IPS-18c (cell line): ENCODE results near the gene CALCR.
"Not testable (repeated sequence)": the region's sequence is repeated elsewhere in the genome, so short reads cannot be mapped to it uniquely, and the experiment has no call there.

Source experiments
- H3K4me3 ChIP-seq: 2 replicates; pipeline ENCODE4 v1.7.0; 2013; ENCODE audit warnings: low read depth, mild to moderate bottlenecking, low read length, moderate library complexity; ENCODE audit not compliant: insufficient read depth
- H3K9me3 ChIP-seq: one replicate; pipeline ENCODE4 v1.6.1; 2013; ENCODE audit warnings: mild to moderate bottlenecking, low read length, moderate library complexity; ENCODE audit not compliant: control insufficient read depth, insufficient read depth

CALCR gene

GRCh38 chr7:93503088-93503487, 71.4 kb downstream of the CALCR start:
- Histone ChIP-seq H3K9me3 (no peaks in the 10 kb centered on the region), H3K4me3 (no peak overlapping the region)

- not testable (repeated sequence) for H3K4me3 ChIP-seq, H3K9me3 ChIP-seq
These were observed 82.7 kb downstream of the CALCR start for GRCh38 chr7:93491860-93492259.

- Histone ChIP-seq H3K9me3 (no peaks in the 10 kb centered on the region), H3K4me3 (no peak overlapping the region)
These were observed 97.8 kb downstream of the CALCR start for GRCh38 chr7:93476491-93477344.

GRCh38 chr7:93475811-93476210, 98.7 kb downstream of the CALCR start:
- H3K4me3 ChIP-seq = no peak overlapping the region
- H3K9me3 ChIP-seq = no peaks in the 10 kb centered on the region

- no peak overlapping the region for H3K4me3 ChIP-seq
These were observed 103.1 kb downstream of the CALCR start for GRCh38 chr7:93471456-93471855.

GRCh38 chr7:93463764-93464163, 110.8 kb downstream of the CALCR start:
- Histone ChIP-seq H3K4me3 (no peak overlapping the region), H3K9me3 (no peaks in the 10 kb centered on the region)

More at GRCh38 chr7:93471456-93471855, 103.1 kb downstream of the CALCR start:
- H3K9me3 ChIP-seq = no peaks in the 10 kb centered on the region

GRCh38 chr7:93461350-93461749, 113.2 kb downstream of the CALCR start:
- Histone ChIP-seq H3K4me3 (no peak overlapping the region), H3K9me3 (no peaks in the 10 kb centered on the region)

- no peak overlapping the region for H3K4me3 ChIP-seq
- H3K9me3 ChIP-seq = no peaks in the 10 kb centered on the region
These were observed 121.3 kb downstream of the CALCR start for GRCh38 chr7:93453262-93453661.

- no peaks in the 10 kb centered on the region for H3K9me3 ChIP-seq
- H3K4me3 ChIP-seq = no peak overlapping the region
These were observed 126.3 kb downstream of the CALCR start for GRCh38 chr7:93448176-93448575.

GRCh38 chr7:93447509-93447908, 127.0 kb downstream of the CALCR start:
- H3K9me3 ChIP-seq = no peaks in the 10 kb centered on the region
- no peak overlapping the region for H3K4me3 ChIP-seq

- Histone ChIP-seq H3K9me3 (no peaks in the 10 kb centered on the region), H3K4me3 (no peak overlapping the region)
These were observed 131.9 kb downstream of the CALCR start for GRCh38 chr7:93442478-93443224.

- Histone ChIP-seq H3K4me3 (no peak overlapping the region), H3K9me3 (no peaks in the 10 kb centered on the region)
These were observed 138.7 kb downstream of the CALCR start for GRCh38 chr7:93435791-93436190.

- H3K4me3 ChIP-seq = no peak overlapping the region
- no peaks in the 10 kb centered on the region for H3K9me3 ChIP-seq
These were observed 142.4 kb downstream of the CALCR start for GRCh38 chr7:93432130-93432529.

GRCh38 chr7:93430917-93431588, 143.5 kb downstream of the CALCR start:
- Histone ChIP-seq H3K4me3 (no peak overlapping the region), H3K9me3 (no peaks in the 10 kb centered on the region)

- Histone ChIP-seq H3K4me3 (no peak overlapping the region), H3K9me3 (no peaks in the 10 kb centered on the region)
These were observed 145.0 kb downstream of the CALCR start for GRCh38 chr7:93429563-93429962.

- no peaks in the 10 kb centered on the region for H3K9me3 ChIP-seq
- no peak overlapping the region for H3K4me3 ChIP-seq
These were observed 147.4 kb downstream of the CALCR start for GRCh38 chr7:93427107-93427506.

- no peaks in the 10 kb centered on the region for H3K9me3 ChIP-seq
- no peak overlapping the region for H3K4me3 ChIP-seq
These were observed 148.3 kb downstream of the CALCR start for GRCh38 chr7:93426155-93426696.
